Measurements from ENCODE around the gene ROR1.

DNA sequence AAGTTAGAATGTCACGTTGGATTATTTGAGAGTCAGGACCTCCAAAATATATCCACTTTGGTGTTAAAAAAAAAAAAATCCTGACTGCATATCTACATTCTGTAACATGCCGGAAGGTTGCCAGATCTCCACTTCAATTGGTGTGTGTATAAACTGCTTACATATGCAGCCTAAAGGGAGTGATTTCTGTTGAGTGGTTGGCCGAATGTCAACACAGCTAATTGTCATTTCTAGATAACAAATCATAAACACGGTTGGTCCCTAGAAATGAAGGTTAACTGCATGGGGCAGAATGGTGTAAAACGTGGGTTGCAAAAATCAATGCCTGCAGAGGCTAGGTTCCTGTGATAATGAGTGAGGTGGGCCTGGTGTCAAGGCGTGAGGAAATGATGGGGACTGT is 15.0 kb upstream of the ROR1 start:
- TF ChIP-seq POLR2AphosphoS5 (IDR thresholded peaks at IDR 0.05; ENCODE audit: borderline replicate concordance, low read depth, low read length) (no peak), EZH2 (IDR thresholded peaks at IDR 0.05) (no peak), FOXP2 (optimal IDR thresholded peaks at IDR 0.05; ENCODE audit: control extremely low read depth, extremely low read length, insufficient read depth) (no peak)

Measured in SK-N-MC (cell line).